T-cell (primary cell): ENCODE measurements around the gene STARD13. TPM values are rescaled to one million over a fixed set of nuclear protein-coding genes. Genes with fewer than 3 reads are reported as not detected.

Experiments
- ATAC-seq, 4 experiments: fragments of 200-7000 bp in 3 of 4; fragments of 150-1000 bp in 1 of 4; cut with Tn5 transposase; replicated peaks in 1 of 4; 1 replicate in 3 of 4; 2 replicates in 1 of 4; pipeline ENCODE4 v1.10.0; 2021; ENCODE audit warnings: moderate library complexity in 3 of 4, mild to moderate bottlenecking in 2 of 4, moderate number of reproducible peaks in 1 of 4
- CTCF ChIA-PET, 2 donors: fragments of 300-600 bp; sonication (Branson Sonifier 250); formaldehyde crosslinking; loops; one replicate each; lab custom pipeline; 2022; ENCODE audit warnings: antibody characterized with exemption in 2 of 2; lab: Charles Lee
- POLR2A ChIA-PET, 2 donors: fragments of 300-600 bp; sonication (Branson Sonifier 250); formaldehyde crosslinking; loops; one replicate each; lab custom pipeline; 2022; ENCODE audit warnings: antibody characterized with exemption in 2 of 2; lab: Charles Lee
- DNase-seq, 35 experiments: peaks; one replicate each; pipeline versions ENCODE4 v3.0.0 to v3.0.0-alpha.2; 2013 to 2023
- H3K27ac ChIP-seq: one replicate; pipeline ENCODE4 v1.5.1; 2013; ENCODE audit warnings: low read length
- H3K27me3 ChIP-seq, 2 experiments: replicated peaks in 1 of 2; 1 replicate in 1 of 2; 2 replicates in 1 of 2; pipeline versions ENCODE4 v1.6.1 to v1.7.0; 2013; ENCODE audit warnings: low read length in 1 of 2, mixed read lengths in 1 of 2; ENCODE audit not compliant: control insufficient read depth in 2 of 2, insufficient read depth in 2 of 2; ENCODE audit errors: extremely low read depth in 1 of 2
- H3K36me3 ChIP-seq, 2 donors: 1 replicate in 1 of 2; 2 replicates in 1 of 2; pipeline versions ENCODE4 v1.6.1 to v1.7.0; 2013; ENCODE audit warnings: low read length in 1 of 2; ENCODE audit not compliant: control insufficient read depth in 2 of 2, insufficient read depth in 1 of 2; ENCODE audit errors: extremely low read depth in 1 of 2
- H3K4me1 ChIP-seq, 2 experiments: 1 replicate in 1 of 2; 2 replicates in 1 of 2; pipeline versions ENCODE4 v1.6.1 to v1.7.0; 2013; ENCODE audit warnings: low read length in 2 of 2, mixed read lengths in 1 of 2; ENCODE audit not compliant: insufficient read depth in 2 of 2, control insufficient read depth in 1 of 2; ENCODE audit errors: extremely low read depth in 1 of 2
- H3K4me3 ChIP-seq, 2 donors: 1 replicate in 1 of 2; 2 replicates in 1 of 2; pipeline versions ENCODE4 v1.5.1 to v1.7.0; 2013; ENCODE audit warnings: mild to moderate bottlenecking in 2 of 2, low read length in 1 of 2, moderate library complexity in 1 of 2; ENCODE audit not compliant: control insufficient read depth in 1 of 2; ENCODE audit errors: extremely low read depth in 1 of 2
- H3K9me3 ChIP-seq: 2 replicates; pipeline ENCODE4 v1.7.0; 2013
- H3K27ac Mint-ChIP-seq, 2 donors: one replicate each; pipeline ENCODE4 v1.8.0; 2020 to 2021; ENCODE audit warnings: mild to moderate bottlenecking in 2 of 2, mixed read lengths in 2 of 2
- H3K27me3 Mint-ChIP-seq, 2 donors: one replicate each; pipeline ENCODE4 v1.8.0; 2021 to 2022; ENCODE audit warnings: mixed read lengths in 2 of 2
- H3K36me3 Mint-ChIP-seq: one replicate; pipeline ENCODE4 v1.8.0; 2021; ENCODE audit warnings: mixed read lengths
- H3K4me1 Mint-ChIP-seq, 3 donors: one replicate each; pipeline ENCODE4 v1.8.0; 2020 to 2022; ENCODE audit warnings: mixed read lengths in 3 of 3, mild to moderate bottlenecking in 1 of 3
- H3K4me3 Mint-ChIP-seq, 3 donors: one replicate each; pipeline ENCODE4 v1.8.0; 2020 to 2022; ENCODE audit warnings: mild to moderate bottlenecking in 3 of 3, mixed read lengths in 3 of 3, moderate library complexity in 3 of 3
- H3K9me3 Mint-ChIP-seq, 3 donors: one replicate each; pipeline ENCODE4 v1.8.0; 2020 to 2022; ENCODE audit warnings: mixed read lengths in 3 of 3
- WGBS: methylation state at CpG from one replicate; pipeline ENCODE4 v1.1.5; 2013; ENCODE audit warnings: missing lambda C conversion rate; ENCODE audit not compliant: insufficient coverage; 5-methylcytosine and 5-hydroxymethylcytosine counted together
- total RNA-seq, 35 experiments: library from RNA in 6 of 35; stranded (reverse) in 6 of 35; fragments of 120-200 nt in 1 of 35; gene quantifications; one replicate each; pipeline versions ENCODE4 v1.2.1 to v1.2.4 and lab custom pipeline; 2013 to 2026

STARD13 gene
- total RNA-seq, 5 donors from 2014 or later (not counting 1 experiment from before 2014, with no cell fraction given), result 0.39 to 0.53 (median 0.44) TPM; not detected in 2

DNA sequence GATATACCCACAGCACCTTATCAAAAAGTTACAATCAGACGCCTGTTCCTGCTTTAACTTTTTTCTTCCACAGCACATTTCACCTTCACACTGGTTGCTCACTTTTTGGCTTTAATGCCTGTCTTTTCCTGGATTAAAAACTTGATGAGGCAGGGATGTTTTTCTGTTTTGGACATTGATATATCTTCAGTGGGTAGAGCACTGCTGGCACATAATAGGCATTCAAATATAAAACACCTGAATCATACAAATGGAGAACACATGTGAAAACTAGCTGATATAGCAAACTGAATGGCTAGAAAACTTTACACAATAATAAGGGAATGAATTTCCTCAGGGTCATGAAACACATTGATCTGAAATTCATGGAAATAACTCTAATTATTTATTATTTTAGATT, 65.6 kb downstream of the STARD13 start:
- ChIA-PET CTCF (no interaction called here), POLR2A (interaction anchor here in 1 of 2 donors (0.7 kb wide), 1 partner anchor 152 kb away, joined by 5 read pairs; no protein-coding TSS in a partner anchor)
- no peak overlapping the region for H3K27ac Mint-ChIP-seq
- Histone ChIP-seq H3K4me1 (no peaks in the 10 kb centered on the region), H3K9me3 (no peaks in the 10 kb centered on the region), H3K27ac (no peak overlapping the region), H3K27me3 (no peaks in the 10 kb centered on the region), H3K36me3 (no peaks in the 10 kb centered on the region), H3K4me3 (no peak overlapping the region)
- no peak overlapping the region for H3K4me3 Mint-ChIP-seq
- peaks cover 0 to 2% (median 0%) of the 10 kb centered on the region in 3 donors for H3K9me3 Mint-ChIP-seq
- no CpG with 5 or more reads among the region's 1 CpG for WGBS
- ATAC-seq (no peak), DNase-seq (no peak)
- peaks cover 0 to 2% (median 0%) of the 10 kb centered on the region in 3 donors for H3K4me1 Mint-ChIP-seq
- no peaks in the 10 kb centered on the region for H3K36me3 Mint-ChIP-seq
- no peaks in the 10 kb centered on the region for H3K27me3 Mint-ChIP-seq

DNA sequence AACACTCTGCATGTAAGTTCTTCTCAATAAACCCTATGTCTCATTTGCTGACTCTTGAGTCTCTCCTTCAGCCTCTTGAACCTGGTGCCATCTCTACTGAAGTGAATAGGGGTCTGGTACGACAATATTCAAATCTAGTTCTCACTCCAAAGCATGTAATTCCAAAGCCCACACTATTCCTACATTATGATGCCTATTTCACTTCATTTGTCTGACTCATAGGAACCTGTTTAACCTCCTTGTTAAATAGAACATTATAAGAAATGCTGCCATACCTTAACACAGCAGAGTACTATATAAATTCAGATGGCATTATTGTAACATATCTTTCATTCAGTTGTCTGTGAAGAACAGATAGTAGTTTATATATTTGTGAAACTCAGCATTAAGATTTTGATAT, 67.1 kb downstream of the STARD13 start:
- Mint-ChIP-seq H3K27ac (no peak overlapping the region), H3K9me3 (no peaks in the 10 kb centered on the region), H3K4me1 (peaks cover 0 to 2% (median 0%) of the 10 kb centered on the region in 3 donors), H3K27me3 (peaks cover 0 to 4% of the 10 kb centered on the region in 2 donors), H3K36me3 (no peaks in the 10 kb centered on the region), H3K4me3 (no peak overlapping the region)
- Histone ChIP-seq H3K27ac (no peak overlapping the region), H3K36me3 (no peaks in the 10 kb centered on the region), H3K9me3 (no peaks in the 10 kb centered on the region), H3K4me3 (no peak overlapping the region), H3K27me3 (no peaks in the 10 kb centered on the region), H3K4me1 (no peaks in the 10 kb centered on the region)
- 60% methylated on average over 1 of the region's 1 CpG for WGBS
- CTCF ChIA-PET, result no interaction called here
- no peak for ATAC-seq
- POLR2A ChIA-PET, result no interaction called here
- DNase-seq, result no peak

DNA sequence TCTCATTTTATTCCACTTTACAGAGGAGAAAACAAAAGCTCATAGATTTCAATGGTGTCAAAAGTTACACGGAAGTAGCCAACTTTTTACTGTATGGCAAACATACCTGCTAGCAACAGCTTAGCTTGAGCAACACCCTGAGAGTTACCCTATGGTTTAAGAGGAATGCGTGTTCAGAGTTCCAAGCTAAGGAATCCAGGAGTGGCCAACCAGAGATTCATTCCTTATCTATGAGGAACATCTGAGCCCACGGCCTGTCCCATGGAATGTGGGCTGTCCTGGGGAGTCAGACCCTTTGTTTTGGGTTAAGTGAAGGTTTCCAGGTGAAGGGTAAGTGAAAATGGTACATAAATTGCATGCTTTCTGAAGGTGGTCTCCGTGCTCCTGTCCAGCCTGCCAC, 67.5 kb downstream of the STARD13 start:
- WGBS, result no CpG with 5 or more reads among the region's 4 CpGs
- no peak overlapping the region for H3K4me3 ChIP-seq
- H3K4me1 ChIP-seq, result no peaks in the 10 kb centered on the region
- ATAC-seq, result no peak
- Mint-ChIP-seq H3K4me1 (peaks cover 0 to 2% (median 0%) of the 10 kb centered on the region in 3 donors), H3K4me3 (no peak overlapping the region), H3K27ac (no peak overlapping the region), H3K36me3 (no peaks in the 10 kb centered on the region), H3K27me3 (peaks cover 0 to 4% of the 10 kb centered on the region in 2 donors), H3K9me3 (no peaks in the 10 kb centered on the region)
- ChIA-PET POLR2A (no interaction called here), CTCF (interaction anchor here in 1 of 2 donors (1.1 kb wide), 1 partner anchor 11 kb away, joined by 4 read pairs; no protein-coding TSS in a partner anchor)
- H3K27me3 ChIP-seq, result no peaks in the 10 kb centered on the region
- no peak for DNase-seq
- no peaks in the 10 kb centered on the region for H3K9me3 ChIP-seq
- H3K36me3 ChIP-seq, result no peaks in the 10 kb centered on the region
- H3K27ac ChIP-seq, result no peak overlapping the region

DNA sequence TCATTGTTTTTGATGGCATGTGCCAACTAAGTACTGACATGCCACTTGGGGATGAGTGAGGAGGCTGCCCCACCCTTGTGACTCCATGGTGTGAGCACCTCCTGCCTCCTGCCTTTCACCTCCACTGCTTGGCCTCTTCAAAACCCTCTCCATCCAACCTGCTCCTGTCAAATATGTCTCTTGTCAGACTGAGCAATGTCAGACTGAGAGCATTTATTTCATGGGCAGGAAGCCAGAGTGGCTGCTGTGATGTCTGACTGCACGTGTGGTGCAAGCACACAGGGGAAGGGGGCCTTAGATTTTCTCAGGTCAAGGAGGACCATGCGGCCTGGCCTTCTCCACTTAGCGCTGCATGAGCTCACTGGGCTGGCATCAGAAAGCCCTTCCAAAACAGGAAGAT, 68.3 kb downstream of the STARD13 start:
- CTCF ChIA-PET, result interaction anchor here in 1 of 2 donors (0.6 to 1.1 kb wide), 2 partner anchors 11 to 588 kb away, joined by 3 to 4 read pairs; no protein-coding TSS in a partner anchor
- H3K27me3 Mint-ChIP-seq, result peaks cover 0 to 4% of the 10 kb centered on the region in 2 donors
- Histone ChIP-seq H3K36me3 (no peaks in the 10 kb centered on the region), H3K27me3 (no peaks in the 10 kb centered on the region), H3K9me3 (no peaks in the 10 kb centered on the region), H3K4me3 (no peak overlapping the region), H3K4me1 (no peaks in the 10 kb centered on the region), H3K27ac (no peak overlapping the region)
- no peaks in the 10 kb centered on the region for H3K9me3 Mint-ChIP-seq
- WGBS, result 67% methylated on average over 1 of the region's 3 CpGs
- H3K4me3 Mint-ChIP-seq, result no peak overlapping the region
- H3K4me1 Mint-ChIP-seq, result no peaks in the 10 kb centered on the region
- DNase-seq (no peak), ATAC-seq (no peak)
- no peaks in the 10 kb centered on the region for H3K36me3 Mint-ChIP-seq
- H3K27ac Mint-ChIP-seq, result no peak overlapping the region
- POLR2A ChIA-PET, result no interaction called here

DNA sequence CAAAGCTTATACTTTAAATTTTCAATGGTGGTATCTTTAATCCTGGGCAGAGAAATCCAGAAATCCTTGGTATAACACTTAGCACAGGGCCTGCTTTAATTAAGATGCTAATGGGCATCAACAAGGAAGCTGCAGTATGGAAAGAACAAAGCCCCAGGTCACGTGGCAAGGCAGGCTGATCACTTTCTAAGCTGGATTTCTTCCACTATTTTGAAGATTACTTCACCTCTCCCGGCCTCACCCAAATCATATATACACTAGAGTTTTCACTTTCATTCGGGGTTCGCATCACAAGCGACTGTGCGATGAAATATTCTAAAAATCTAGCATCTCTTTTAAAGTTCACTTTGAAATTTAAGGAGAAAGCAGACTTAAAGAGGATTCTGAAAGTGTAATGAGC, 71.8 kb downstream of the STARD13 start:
- peaks cover 5 to 8% of the 10 kb centered on the region in 2 donors for H3K27me3 Mint-ChIP-seq
- no peaks in the 10 kb centered on the region for H3K4me1 ChIP-seq
- ATAC-seq (no peak), DNase-seq (no peak)
- no peak overlapping the region for H3K27ac Mint-ChIP-seq
- POLR2A ChIA-PET, result no interaction called here
- no peaks in the 10 kb centered on the region for H3K4me1 Mint-ChIP-seq
- H3K9me3 Mint-ChIP-seq, result no peaks in the 10 kb centered on the region
- no peaks in the 10 kb centered on the region for H3K9me3 ChIP-seq
- H3K36me3 ChIP-seq, result no peaks in the 10 kb centered on the region
- peaks cover 0 to 5% of the 10 kb centered on the region in 2 experiments for H3K27me3 ChIP-seq
- H3K4me3 Mint-ChIP-seq, result no peak overlapping the region
- no CpG with 5 or more reads among the region's 6 CpGs for WGBS
- H3K27ac ChIP-seq, result no peak overlapping the region
- H3K4me3 ChIP-seq, result no peak overlapping the region
- CTCF ChIA-PET, result no interaction called here
- no peaks in the 10 kb centered on the region for H3K36me3 Mint-ChIP-seq

DNA sequence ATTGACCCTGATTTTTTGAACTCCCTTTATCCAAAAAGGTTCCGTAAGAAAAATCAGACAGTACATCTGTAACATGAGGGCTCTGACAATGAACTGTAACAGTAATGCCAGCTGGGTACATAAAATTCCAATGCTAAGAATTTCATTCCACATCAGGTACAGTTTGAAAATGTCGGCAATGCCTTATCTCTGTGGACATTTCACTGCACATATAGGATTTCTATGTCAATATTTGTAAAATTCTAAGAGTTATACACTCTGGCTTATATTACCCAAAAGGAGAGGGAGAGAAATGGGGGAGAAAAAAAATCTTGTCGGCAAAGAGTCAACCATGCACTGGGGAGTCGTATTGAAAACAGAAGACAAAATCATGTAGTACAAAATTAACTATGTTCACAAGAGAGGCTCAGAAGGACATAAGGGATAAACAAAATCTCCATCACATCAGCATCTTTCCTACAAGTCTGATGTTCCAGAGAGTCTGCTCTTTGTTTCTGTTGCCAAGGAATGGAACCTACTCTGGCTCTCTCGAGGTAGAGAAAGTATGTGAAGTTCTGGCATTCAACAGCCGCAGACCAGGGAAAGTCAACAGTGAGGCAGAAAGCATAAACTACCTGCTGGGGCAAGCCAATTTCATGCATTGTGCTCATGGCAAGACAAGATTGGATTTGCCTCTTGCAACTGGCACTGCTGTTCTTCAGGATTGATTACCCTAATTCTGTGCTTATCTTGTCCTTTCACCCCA, 72.4 kb downstream of the STARD13 start:
- Histone ChIP-seq H3K4me1 (no peaks in the 10 kb centered on the region), H3K9me3 (no peaks in the 10 kb centered on the region), H3K36me3 (no peaks in the 10 kb centered on the region), H3K27me3 (peaks cover 0 to 5% of the 10 kb centered on the region in 2 experiments), H3K27ac (no peak overlapping the region), H3K4me3 (no peak overlapping the region)
- Mint-ChIP-seq H3K4me1 (no peaks in the 10 kb centered on the region), H3K9me3 (no peaks in the 10 kb centered on the region), H3K27ac (no peak overlapping the region), H3K27me3 (peaks cover 5 to 12% of the 10 kb centered on the region in 2 donors), H3K36me3 (no peaks in the 10 kb centered on the region), H3K4me3 (no peak overlapping the region)
- ChIA-PET CTCF (no interaction called here), POLR2A (no interaction called here)
- no peak for DNase-seq
- 85% methylated on average over 3 of the region's 6 CpGs for WGBS
- ATAC-seq, result no peak
